ENCODE results near the gene ME3. TPM values are rescaled to one million over a fixed set of nuclear protein-coding genes. Genes with fewer than 3 reads are reported as not detected.
"Not testable (repeated sequence)": the region's sequence is repeated elsewhere in the genome, so short reads cannot be mapped to it uniquely, and the experiment has no call there.

The ME3 gene
- total and polyA plus RNA-seq, 12 donors, result 13.9 to 128 (median 44.5) TPM

DNA sequence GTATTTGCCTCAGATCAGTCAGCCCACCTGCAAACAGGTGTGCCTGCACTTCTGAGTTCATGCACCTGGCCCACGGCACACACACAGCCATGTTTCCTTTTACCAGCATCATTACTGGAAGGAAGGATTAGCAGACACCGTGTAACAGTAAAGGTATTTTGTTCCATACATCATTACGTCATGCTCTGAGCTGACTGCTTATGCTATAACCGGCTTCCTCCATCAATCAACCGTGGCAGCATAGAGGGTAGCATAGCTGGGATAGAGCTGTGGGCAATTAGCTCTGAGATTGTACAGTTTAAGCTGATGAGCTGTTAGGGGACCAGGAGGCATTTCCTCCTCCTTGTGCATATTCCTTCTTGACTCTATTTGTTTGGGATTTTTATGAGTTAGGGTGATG lies 102.4 kb downstream of the ME3 start:
- intact Hi-C loops (cut with DNase I), result no loop called here
- H3K4me1 ChIP-seq (replicated peaks in 1 of 2), result peaks cover 0 to 6% of the 10 kb centered on the region in 2 donors
- no peaks in the 10 kb centered on the region for H3K36me3 ChIP-seq (replicated peaks in 1 of 2)
- no peaks in the 10 kb centered on the region for H3K9me3 ChIP-seq (replicated peaks in 1 of 3)
- no peak overlapping the region for H3K27ac ChIP-seq
- H3K4me3 ChIP-seq, result no peak overlapping the region
- 82 to 86% (median 83%) methylated on average over 5 of the region's 5 CpGs for WGBS, 4 donors
- TF ChIP-seq, protein P1, sequence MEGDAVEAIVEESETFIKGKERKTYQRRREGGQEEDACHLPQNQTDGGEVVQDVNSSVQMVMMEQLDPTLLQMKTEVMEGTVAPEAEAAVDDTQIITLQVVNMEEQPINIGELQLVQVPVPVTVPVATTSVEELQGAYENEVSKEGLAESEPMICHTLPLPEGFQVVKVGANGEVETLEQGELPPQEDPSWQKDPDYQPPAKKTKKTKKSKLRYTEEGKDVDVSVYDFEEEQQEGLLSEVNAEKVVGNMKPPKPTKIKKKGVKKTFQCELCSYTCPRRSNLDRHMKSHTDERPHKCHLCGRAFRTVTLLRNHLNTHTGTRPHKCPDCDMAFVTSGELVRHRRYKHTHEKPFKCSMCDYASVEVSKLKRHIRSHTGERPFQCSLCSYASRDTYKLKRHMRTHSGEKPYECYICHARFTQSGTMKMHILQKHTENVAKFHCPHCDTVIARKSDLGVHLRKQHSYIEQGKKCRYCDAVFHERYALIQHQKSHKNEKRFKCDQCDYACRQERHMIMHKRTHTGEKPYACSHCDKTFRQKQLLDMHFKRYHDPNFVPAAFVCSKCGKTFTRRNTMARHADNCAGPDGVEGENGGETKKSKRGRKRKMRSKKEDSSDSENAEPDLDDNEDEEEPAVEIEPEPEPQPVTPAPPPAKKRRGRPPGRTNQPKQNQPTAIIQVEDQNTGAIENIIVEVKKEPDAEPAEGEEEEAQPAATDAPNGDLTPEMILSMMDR (IDR thresholded peaks at IDR 0.05), result no peak
- TF ChIP-seq POLR2A (IDR thresholded peaks at IDR 0.05), result no peak
- no peaks in the 10 kb centered on the region for H3K27me3 ChIP-seq
- no peak for DNase-seq

DNA sequence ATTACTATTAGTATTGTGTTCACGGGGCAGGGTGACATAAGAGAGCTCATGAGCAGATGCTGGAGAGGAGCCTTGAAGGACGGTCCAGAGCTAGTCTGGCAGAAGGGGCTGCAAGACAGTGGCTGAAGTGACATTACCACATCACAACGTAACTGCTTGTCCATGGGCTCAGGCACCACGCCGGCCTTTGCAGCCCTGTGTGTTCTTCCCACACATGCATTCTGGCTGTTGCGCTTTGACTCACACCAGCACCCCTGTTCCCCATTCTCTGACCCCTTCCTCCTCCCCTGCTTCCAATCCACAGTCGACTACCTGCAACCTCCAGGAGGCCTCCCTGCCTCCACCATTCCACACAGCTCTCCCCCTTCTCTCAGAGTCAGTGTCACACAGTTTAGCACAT lies 103.3 kb downstream of the ME3 start:
- Histone ChIP-seq H3K27ac (no peak overlapping the region), H3K9me3 (replicated peaks in 1 of 3) (no peaks in the 10 kb centered on the region), H3K4me3 (no peak overlapping the region), H3K27me3 (no peaks in the 10 kb centered on the region), H3K4me1 (replicated peaks in 1 of 2) (no peaks in the 10 kb centered on the region), H3K36me3 (replicated peaks in 1 of 2) (no peaks in the 10 kb centered on the region)
- WGBS, 4 donors, result 92 to 96% (median 95%) methylated on average over 7 of the region's 7 CpGs
- TF ChIP-seq, protein P1 (IDR thresholded peaks at IDR 0.05), result no peak
- TF ChIP-seq POLR2A (IDR thresholded peaks at IDR 0.05), result no peak
- intact Hi-C loops (cut with DNase I), result no loop called here
- DNase-seq, result no peak

DNA sequence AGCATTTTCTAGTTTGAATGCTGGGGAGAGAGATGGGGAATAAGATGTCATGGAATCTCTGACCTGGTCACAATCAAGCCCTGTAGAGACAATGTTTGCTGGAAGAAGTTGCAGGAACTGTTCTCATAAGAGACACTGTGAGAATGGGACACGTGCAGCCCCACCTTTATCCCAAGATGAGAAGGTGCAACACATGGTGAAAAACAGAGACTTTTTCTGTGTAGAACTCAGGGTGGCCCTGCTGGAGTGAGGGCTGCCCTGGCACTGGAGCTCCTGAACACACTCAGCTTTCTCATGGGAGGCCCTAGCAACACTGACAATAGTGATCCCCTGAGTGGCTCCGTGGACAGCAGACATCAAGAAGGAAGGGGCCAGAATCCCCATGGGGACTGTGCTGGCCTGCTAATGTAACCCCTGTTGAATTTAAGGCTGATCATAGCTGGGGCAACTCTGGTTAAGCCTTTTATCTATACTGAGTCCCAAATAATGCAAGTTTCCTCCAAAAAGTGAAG lies 106.6 kb downstream of the ME3 start:
- no peak overlapping the region for H3K27ac ChIP-seq
- no peaks in the 10 kb centered on the region for H3K4me1 ChIP-seq (replicated peaks in 1 of 2)
- no peaks in the 10 kb centered on the region for H3K9me3 ChIP-seq (replicated peaks in 1 of 3)
- no peaks in the 10 kb centered on the region for H3K27me3 ChIP-seq
- no peak overlapping the region for H3K4me3 ChIP-seq
- intact Hi-C loops (cut with DNase I), result no loop called here
- no peak for DNase-seq
- no peaks in the 10 kb centered on the region for H3K36me3 ChIP-seq (replicated peaks in 1 of 2)
- TF ChIP-seq, protein P1 (IDR thresholded peaks at IDR 0.05), result no peak
- no peak for TF ChIP-seq POLR2A (IDR thresholded peaks at IDR 0.05)
- WGBS, 4 donors, result 81 to 94% (median 86%) methylated on average over 1 to 2 of the region's 2 CpGs

DNA sequence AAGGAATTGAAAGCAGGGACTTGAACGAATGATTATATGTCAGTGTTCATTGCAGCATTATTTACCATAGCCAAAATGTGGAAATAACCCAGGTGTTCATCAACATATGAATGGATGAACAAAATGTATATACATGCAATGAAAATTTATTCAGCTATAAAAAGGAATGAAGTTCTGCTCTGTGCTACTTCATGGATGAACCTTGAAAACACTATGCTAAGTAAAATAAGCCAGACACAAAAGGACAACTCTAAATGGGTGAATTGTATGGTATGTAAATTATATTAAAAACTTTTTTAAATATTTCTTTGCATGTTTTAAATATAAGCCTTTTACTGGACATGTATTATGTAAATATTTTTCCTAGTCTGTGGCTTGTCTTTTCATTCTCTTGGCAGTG lies 107.0 kb downstream of the ME3 start:
- WGBS, 4 donors, result 91 to 95% (median 93%) methylated on average over 1 of the region's 1 CpG
- H3K36me3 ChIP-seq (replicated peaks in 1 of 2), result no peaks in the 10 kb centered on the region
- no peak for TF ChIP-seq POLR2A (IDR thresholded peaks at IDR 0.05)
- TF ChIP-seq, protein P1 (IDR thresholded peaks at IDR 0.05), result no peak
- H3K27ac ChIP-seq, result no peak overlapping the region
- no peaks in the 10 kb centered on the region for H3K27me3 ChIP-seq
- DNase-seq, result no peak
- no peaks in the 10 kb centered on the region for H3K9me3 ChIP-seq (replicated peaks in 1 of 3)
- H3K4me3 ChIP-seq, result no peak overlapping the region
- H3K4me1 ChIP-seq (replicated peaks in 1 of 2), result no peaks in the 10 kb centered on the region
- intact Hi-C loops (cut with DNase I), result no loop called here

DNA sequence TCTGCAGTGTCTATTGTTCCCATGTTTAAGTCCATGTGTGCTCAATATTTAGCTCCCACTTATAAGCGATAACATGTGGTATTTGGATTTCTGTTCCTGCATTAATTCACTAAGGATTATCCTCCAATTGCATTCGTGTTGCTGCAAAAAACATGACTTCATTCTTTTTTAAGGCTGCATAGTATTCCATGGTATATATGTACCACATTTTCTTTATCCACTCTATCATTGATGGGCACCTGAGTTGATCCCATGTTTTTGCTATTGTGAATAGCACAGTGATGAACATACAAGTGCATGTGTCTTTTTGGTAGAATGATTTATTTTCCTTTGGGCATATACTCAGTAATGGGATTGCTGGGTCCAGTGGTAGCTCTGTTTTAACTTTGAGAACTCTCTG lies 109.6 kb downstream of the ME3 start:
- H3K4me1 ChIP-seq (replicated peaks in 1 of 2), result peaks cover 19 to 22% of the 10 kb centered on the region in 2 donors
- H3K4me3 ChIP-seq; intact Hi-C loops (cut with DNase I); DNase-seq; H3K27ac ChIP-seq; H3K9me3 ChIP-seq (replicated peaks in 1 of 3); H3K27me3 ChIP-seq; H3K36me3 ChIP-seq (replicated peaks in 1 of 2): not testable (repeated sequence)
- 86 to 94% (median 89%) methylated on average over 2 of the region's 2 CpGs for WGBS, 4 donors
